ENCODE results near the gene TENM4.

DNA sequence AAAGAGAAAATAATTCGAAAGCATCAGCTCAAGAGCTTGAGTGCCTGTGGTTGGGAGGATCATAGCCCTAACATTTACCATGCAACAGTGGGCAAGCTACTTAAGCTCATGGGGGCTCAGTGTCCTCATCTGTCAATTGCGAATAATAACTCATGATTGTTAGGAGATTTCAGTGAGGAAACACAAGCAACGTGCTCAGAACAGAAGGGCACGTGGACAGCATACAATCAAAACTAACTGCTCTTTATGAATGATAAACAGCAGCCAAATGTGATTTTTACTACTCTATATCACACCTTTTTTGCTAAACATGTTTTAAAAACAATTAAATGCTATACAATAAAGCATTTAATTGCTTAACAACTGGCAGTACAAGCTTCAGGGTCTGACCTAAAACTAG, 556.1 kb downstream of the TENM4 start:
- no peak for TF ChIP-seq CTCF (IDR thresholded peaks at IDR 0.05)
- TF ChIP-seq POLR2A (IDR thresholded peaks at IDR 0.05): no peak
